Measurements from ENCODE around the gene DHRS7. TPM values are rescaled to one million over a fixed set of nuclear protein-coding genes. Genes with fewer than 3 reads are reported as not detected.

The DHRS7 gene
- total and polyA plus RNA-seq, 2 experiments from 2014 or later = 39.3 to 39.4 TPM

- H3K79me2 ChIP-seq (replicated peaks; ENCODE audit: insufficient read depth) = no peaks in the 10 kb centered on the region
- Mint-ChIP-seq H3K36me3 (ENCODE audit: low read depth) (no peaks in the 10 kb centered on the region), H3K27ac (no peak overlapping the region), H3K27me3 (ENCODE audit: insufficient read depth, low read depth, poor library complexity) (no peaks in the 10 kb centered on the region), H3K9me3 (peaks cover 3% of the 10 kb centered on the region; the same call in 1 of the 3 replicates), H3K4me3 (no peak overlapping the region), H3K4me1 (peaks cover 6% of the 10 kb centered on the region)
- no peaks in the 10 kb centered on the region for H3K36me3 ChIP-seq (ENCODE audit: insufficient read depth)
- no peak overlapping the region for H3K4me2 ChIP-seq
- no peaks in the 10 kb centered on the region for H3K4me1 ChIP-seq (ENCODE audit: insufficient read depth)
- H3F3A ChIP-seq (replicated peaks; ENCODE audit: low read depth) = no peaks in the 10 kb centered on the region
- H4K20me1 ChIP-seq (replicated peaks; ENCODE audit: insufficient read depth) = no peaks in the 10 kb centered on the region
- TF ChIP-seq REST (IDR thresholded peaks at IDR 0.05; ENCODE audit: unreplicated experiment) (no peak), POLR2AphosphoS5 (IDR thresholded peaks at IDR 0.05; ENCODE audit: low read depth) (no peak), STAT1 (IDR thresholded peaks at IDR 0.05; ENCODE audit: unreplicated experiment) (no peak), NANOG (IDR thresholded peaks at IDR 0.05; ENCODE audit: borderline replicate concordance) (no peak), ZNF114 (CRISPR knock-in tag; IDR thresholded peaks at IDR 0.05) (no peak), EZH2phosphoT487 (IDR thresholded peaks at IDR 0.05; ENCODE audit: unreplicated experiment) (no peak), EZH2 (IDR thresholded peaks at IDR 0.05; ENCODE audit: low read depth, unreplicated experiment) (no peak), ZNF331 (CRISPR knock-in tag; IDR thresholded peaks at IDR 0.05; ENCODE audit: low read depth) (no peak), JUNB (IDR thresholded peaks at IDR 0.05; ENCODE audit: unreplicated experiment) (no peak), CTCF (conservative IDR thresholded peaks at IDR 0.05; ENCODE audit: low read depth in 2 of 2) (no peak), ETS1 (IDR thresholded peaks at IDR 0.05) (no peak), ZNF462 (CRISPR knock-in tag; IDR thresholded peaks at IDR 0.05) (no peak), CREB1 (CRISPR knock-in tag; IDR thresholded peaks at IDR 0.05; ENCODE audit: low read depth) (no peak)
- H3K27me3 ChIP-seq (ENCODE audit: insufficient read depth) = no peaks in the 10 kb centered on the region
- DNase-seq (ENCODE audit: low spot score) (no peak), ATAC-seq (no peak)
- no peaks in the 10 kb centered on the region for H3K9me2 ChIP-seq (ENCODE audit: insufficient read depth)
- H3K4me3 ChIP-seq = no peak overlapping the region
- no peak overlapping the region for H3K27ac ChIP-seq (ENCODE audit: low read depth)
- H2AFZ ChIP-seq = no peak overlapping the region
Observed at GRCh38 chr14:60179431-60179869, 14.3 kb upstream of the DHRS7 start.
